SIG-M5 treated with dmso at 0.1 percent for 504 hours (cell line): ENCODE measurements around the gene XPR1.

Experiments
- DNase-seq: peaks from one replicate; lab custom pipeline; 2025; ENCODE audit not compliant: unreplicated experiment; lab: John Stamatoyannopoulos, UW

Gene XPR1

DNA sequence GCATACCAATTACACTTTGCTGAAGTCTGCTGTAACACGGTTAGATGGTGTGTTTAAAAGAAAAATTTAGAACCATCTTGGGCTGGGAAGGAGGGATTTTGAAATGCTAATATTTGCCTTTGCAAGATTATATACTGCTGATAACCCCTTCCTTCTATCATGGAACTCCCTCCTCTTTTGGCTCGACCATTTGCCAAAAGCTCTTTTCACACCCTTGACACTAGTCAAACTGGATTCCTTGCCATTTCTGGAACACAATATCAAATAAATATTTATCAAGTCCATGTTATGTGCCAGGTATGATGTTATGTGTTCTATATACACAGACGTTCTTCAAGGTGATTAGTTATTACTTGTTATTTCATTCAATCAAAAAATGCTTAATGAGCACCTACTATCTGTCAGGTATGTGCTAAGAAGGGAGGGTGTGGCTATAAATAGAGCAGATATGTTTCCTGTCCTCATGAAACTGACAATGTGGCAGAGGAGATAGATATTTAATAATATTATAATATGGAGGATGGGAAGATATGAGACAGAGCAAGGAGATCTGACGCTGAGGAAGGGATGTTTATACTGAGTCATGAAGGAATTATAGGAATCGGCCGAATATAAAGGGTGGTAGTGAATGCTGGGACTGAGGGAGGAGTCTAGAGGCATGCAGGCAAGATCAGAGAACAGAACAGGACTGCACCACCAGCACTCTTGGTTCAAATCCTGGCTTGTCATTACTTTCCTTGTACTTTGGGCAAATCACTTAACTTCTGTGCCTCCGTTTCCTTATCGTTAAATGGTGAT lies 16.1 kb upstream of the XPR1 start:
- DNase-seq, result no peak

DNA sequence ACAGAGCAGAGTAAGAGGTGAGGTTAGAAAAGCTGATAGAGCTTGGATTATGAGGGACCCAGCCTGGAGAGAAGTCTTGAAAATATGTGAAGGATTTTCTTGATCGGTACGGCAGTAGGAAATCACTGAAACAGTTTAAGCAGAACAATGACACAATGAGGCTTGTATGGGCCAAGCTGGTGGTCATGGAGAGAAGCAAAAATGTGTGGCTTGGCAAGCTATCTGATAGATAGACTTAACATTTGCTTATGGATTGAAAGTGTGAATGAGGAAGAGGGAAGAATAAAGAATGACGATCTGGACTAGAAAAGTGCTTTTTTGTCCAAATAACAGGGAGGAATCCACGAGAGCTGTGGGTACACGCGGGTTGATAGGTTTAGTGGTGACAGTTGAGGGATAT lies 15.4 kb upstream of the XPR1 start:
- no peak for DNase-seq

GRCh38 chr1:180617774-180618395 lies 13.9 kb upstream of the XPR1 start:
- peak; percentile 33 for DNase-seq

- no peak for DNase-seq
These were observed 11.2 kb upstream of the XPR1 start for GRCh38 chr1:180620581-180620980.

DNA sequence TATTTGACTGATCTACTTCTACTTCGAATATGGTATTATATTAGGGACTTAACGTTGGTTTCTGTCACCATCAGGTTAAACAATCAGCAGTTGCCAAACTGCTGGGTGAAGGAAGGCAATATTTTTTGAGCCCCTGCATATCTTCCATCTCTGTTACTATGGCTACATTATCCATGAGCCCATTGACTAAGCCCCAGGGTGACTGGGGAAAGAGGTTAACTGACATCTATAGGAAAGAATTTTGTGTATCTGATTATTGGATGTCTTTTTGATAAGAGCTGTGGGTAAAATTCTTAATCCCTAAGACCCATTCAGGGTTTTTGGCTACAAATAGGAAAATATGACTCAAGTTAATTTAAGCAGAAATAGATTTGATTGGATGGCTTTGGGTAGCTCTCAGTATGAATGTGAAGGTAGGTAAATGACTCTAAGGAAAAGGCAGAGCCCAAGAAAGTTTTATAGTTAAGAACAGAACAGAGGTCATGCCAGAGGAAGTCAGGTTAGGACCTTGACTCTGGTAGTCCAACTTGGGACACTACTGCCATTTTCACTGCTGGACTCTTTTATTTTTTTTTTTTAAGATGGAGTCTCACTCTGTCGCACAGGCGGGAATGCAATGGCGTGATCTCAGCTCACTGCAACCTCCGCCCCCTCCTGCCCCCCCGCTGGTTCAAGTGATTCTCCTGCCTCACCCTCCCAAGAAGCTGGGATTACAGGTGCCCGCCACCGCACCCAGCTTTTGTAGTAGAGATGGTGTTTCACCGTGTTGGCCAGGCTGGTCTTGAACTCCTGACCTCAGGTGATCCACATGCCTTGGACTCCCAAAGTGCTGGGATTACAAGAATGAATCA lies 8.9 kb upstream of the XPR1 start:
- no peak for DNase-seq

GRCh38 chr1:180623579-180624347 lies 8.1 kb upstream of the XPR1 start:
- DNase-seq, result peak; percentile 10

DNA sequence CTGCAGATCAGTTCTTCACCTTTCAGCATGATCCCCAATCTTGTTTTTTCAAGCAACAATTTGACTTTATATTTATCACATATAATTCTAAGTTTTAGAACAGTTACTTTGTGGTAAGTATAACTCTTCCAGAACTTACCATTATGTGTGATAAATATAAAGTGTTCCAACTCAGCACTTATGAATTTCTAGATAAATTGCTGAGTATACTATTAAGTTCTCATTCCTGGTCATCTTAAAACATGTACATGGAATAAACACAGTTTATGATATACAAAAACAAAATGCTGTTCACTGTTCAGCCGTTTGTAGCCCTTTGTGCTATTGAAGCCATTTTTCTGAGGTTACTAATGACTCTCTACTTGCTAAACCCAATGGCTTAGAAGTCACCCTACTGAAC lies 5.1 kb upstream of the XPR1 start:
- no peak for DNase-seq

GRCh38 chr1:180627411-180627810 lies 4.4 kb upstream of the XPR1 start:
- no peak for DNase-seq

DNA sequence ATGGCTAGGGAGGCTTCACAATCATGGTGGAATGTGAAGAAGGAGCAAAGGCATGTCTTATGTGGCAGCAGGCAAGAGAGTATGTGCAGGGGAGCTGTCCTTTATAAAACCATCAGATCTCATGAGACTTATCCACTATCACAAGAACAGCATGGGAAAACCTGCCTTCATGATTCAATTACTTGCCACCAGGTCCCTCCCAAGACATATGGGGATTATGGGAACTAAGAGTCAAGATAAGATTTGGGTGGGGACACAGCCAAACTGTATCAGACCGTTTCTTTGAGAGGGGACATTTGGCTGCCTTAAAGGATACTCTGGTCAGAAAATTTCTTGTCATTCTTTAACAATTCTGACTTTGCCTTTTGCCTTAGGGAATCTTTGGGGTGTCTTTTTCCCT lies 3.2 kb upstream of the XPR1 start:
- DNase-seq, result no peak

GRCh38 chr1:180630408-180631193 lies 1.2 kb upstream of the XPR1 start:
- DNase-seq, result no peak

- no peak for DNase-seq
These were observed 542 bp upstream of the XPR1 start for GRCh38 chr1:180631194-180631765.

DNA sequence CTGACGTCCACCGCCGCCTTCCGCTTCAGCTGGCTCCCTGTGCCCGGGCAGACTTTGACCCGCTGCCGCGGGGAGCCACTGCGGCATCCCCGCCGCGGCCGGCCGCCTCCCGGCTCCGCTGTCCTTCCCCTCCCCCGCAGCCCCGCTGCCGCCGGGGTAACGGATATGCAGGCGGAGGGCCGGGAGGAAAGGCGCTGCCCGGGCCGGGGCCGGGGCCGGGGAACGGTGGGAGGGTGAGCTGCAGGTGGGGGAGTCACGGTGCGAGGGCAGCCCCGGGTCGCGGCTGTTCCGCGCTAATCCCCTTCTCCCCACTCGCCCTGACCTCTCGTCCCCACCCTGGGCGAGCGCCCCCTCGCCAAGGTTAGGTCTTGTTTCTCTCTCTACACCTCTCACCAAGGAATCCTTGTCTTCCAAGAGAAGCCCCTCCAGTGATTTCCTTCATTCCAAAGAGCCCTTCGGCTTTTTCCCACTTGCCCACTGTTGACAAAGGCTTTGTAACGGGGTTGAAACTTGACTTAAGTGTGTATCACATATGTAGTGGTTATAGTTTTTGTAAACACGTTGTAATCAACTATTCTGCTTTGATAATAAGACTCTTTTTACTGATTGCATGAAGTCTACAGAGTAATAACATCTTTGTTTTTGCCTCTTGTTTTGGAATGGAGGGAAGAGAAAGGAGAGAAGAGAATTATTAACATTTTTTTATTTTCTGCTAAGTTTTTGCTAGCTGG lies 669 bp downstream of the XPR1 start:
- peak; percentile 60 for DNase-seq

GRCh38 chr1:180633057-180634056 lies 1.5 kb downstream of the XPR1 start:
- no peak for DNase-seq

DNA sequence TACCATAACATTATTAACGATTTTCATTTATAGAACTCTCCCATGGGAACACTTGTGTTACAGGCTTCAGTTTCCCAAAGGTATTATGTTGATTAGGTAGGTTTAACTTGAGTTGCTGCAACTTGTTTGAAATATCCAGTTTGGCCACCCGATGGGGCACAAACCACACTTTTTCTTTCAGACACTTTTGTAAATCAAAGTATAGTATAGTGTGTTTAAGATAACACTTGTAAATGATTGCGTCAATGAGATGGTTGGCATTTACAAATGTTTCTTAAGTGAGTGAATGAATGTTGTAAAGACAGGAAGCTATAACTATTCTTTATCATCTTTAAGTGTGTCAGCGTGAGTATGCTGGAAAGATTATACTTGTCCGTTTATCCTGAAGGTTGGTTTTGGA lies 4.3 kb downstream of the XPR1 start:
- DNase-seq, result peak; percentile 13

DNA sequence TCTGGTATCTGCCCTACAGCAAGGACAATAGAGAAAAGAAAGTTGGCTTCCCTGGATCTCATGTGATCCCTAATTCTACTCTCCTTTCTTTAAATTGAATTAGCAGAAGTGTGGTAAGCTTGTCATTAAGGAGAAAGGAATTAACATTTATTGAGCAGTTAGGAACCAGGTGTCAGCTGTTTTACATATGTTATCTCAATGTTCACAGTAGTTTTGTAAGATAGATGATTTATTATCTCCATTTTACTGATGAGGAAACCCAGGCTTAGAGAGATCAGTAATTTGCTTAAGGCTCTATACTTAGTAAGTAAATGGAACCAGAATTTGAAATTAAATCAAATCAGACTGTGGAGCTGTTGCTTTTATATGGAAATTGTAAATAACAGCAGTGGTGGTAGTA lies 8.0 kb downstream of the XPR1 start:
- no peak for DNase-seq

GRCh38 chr1:180640531-180640949 lies 8.7 kb downstream of the XPR1 start:
- no peak for DNase-seq

DNA sequence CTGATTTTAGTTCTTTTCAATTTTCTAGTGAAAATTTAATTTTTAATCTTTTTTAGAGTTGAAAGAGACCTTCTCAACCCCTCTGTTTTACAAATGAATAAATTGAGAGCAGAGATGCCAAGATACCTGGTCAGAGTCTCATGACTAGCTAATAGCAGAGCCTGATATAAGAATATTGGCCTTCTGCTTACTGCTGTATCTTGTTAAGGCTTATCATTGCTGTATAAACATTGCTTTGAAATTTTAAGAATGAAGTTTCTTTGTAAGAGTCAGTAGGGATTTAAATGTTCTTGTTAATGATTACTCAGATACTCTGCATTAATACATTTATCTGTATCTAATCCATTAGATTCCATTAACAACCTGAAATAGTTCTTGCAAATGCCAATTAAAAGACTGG lies 9.8 kb downstream of the XPR1 start:
- DNase-seq, result no peak

DNA sequence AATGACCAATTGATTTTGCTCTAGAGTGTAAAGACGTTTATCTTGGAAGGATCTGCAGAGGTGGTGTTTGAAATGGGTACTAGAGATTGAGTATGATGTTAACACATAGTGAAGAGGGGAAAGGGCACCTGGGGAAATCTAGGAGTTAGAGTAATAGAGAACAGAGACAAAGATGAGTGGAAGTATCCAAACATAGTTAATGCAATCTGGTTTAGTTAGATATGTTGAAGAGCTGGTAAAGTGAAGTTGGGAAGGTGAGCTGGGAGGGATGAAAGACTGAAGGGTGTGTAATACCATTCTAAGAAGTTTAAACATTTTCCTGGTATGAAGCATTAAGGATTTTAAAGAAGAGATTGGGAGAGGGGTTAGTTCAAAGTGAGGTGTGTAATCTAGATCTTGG lies 11.0 kb downstream of the XPR1 start:
- no peak for DNase-seq
